Endothelial cell of umbilical vein (primary cell): ENCODE results near the gene PRTN3.

ENCODE experiments used
- EZH2 ChIP-seq: IDR thresholded peaks from 2 replicates; pipeline ENCODE4 v1.6.1; 2012; ENCODE audit warnings: borderline replicate concordance, low read depth, mild to moderate bottlenecking, moderate library complexity, low read length, inconsistent platforms; ENCODE audit not compliant: severe bottlenecking
- FOS ChIP-seq: IDR thresholded peaks from 2 replicates; pipeline ENCODE4 v1.6.1; 2011; ENCODE audit warnings: mild to moderate bottlenecking, low read length, moderate library complexity, borderline replicate concordance; ENCODE audit not compliant: insufficient read depth
- JUN ChIP-seq: IDR thresholded peaks from 2 replicates; pipeline ENCODE4 v1.6.1; 2011; ENCODE audit warnings: borderline replicate concordance, low read depth; ENCODE audit not compliant: insufficient read length, insufficient read depth
- MAX ChIP-seq: IDR thresholded peaks from 2 replicates; pipeline ENCODE4 v1.6.1; 2011; ENCODE audit not compliant: insufficient read depth, insufficient read length
- MYC ChIP-seq: IDR thresholded peaks from one replicate; pipeline ENCODE4 v1.6.1; 2011; ENCODE audit warnings: mild to moderate bottlenecking, low read depth, low read length
- POLR2A ChIP-seq: IDR thresholded peaks from 2 replicates; pipeline ENCODE4 v1.6.1; 2012; ENCODE audit warnings: low read depth, mild to moderate bottlenecking, control low read depth, low read length
- POLR2AphosphoS5 ChIP-seq: IDR thresholded peaks from 2 replicates; pipeline ENCODE4 v1.6.1; 2012; ENCODE audit warnings: low read depth, mild to moderate bottlenecking, control low read depth, low read length, moderate library complexity; ENCODE audit not compliant: insufficient read depth
- TF ChIP-seq, protein P1 (sequence below), 2 donors: IDR thresholded peaks; 1 replicate in 1 of 2; 2 replicates in 1 of 2; pipeline ENCODE4 v1.5.1; 2011; ENCODE audit warnings: low read length in 2 of 2, mild to moderate bottlenecking in 2 of 2, moderate library complexity in 2 of 2, control low read depth in 1 of 2, inconsistent platforms in 1 of 2, low read depth in 1 of 2; ENCODE audit not compliant: insufficient read depth in 1 of 2; ENCODE audit errors: extremely low read depth in 1 of 2

- TF ChIP-seq, protein P1, sequence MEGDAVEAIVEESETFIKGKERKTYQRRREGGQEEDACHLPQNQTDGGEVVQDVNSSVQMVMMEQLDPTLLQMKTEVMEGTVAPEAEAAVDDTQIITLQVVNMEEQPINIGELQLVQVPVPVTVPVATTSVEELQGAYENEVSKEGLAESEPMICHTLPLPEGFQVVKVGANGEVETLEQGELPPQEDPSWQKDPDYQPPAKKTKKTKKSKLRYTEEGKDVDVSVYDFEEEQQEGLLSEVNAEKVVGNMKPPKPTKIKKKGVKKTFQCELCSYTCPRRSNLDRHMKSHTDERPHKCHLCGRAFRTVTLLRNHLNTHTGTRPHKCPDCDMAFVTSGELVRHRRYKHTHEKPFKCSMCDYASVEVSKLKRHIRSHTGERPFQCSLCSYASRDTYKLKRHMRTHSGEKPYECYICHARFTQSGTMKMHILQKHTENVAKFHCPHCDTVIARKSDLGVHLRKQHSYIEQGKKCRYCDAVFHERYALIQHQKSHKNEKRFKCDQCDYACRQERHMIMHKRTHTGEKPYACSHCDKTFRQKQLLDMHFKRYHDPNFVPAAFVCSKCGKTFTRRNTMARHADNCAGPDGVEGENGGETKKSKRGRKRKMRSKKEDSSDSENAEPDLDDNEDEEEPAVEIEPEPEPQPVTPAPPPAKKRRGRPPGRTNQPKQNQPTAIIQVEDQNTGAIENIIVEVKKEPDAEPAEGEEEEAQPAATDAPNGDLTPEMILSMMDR (IDR thresholded peaks at IDR 0.05; ENCODE audit: extremely low read depth in 1 of 2, insufficient read depth in 1 of 2, low read depth in 1 of 2, low read length in 2 of 2) = no peak
- no peak for TF ChIP-seq POLR2A
- TF ChIP-seq EZH2 = no peak
- TF ChIP-seq MYC = no peak
- no peak for TF ChIP-seq POLR2AphosphoS5
- no peak for TF ChIP-seq MAX
- TF ChIP-seq FOS = no peak
- TF ChIP-seq JUN = no peak
These were observed 9.1 kb upstream of the PRTN3 start for GRCh38 chr19:831407-832369.
